Motor neuron (in vitro differentiated cells): ENCODE results near the gene LRRFIP2. TPM values are rescaled to one million over a fixed set of nuclear protein-coding genes. Genes with fewer than 3 reads are reported as not detected.
"Not testable (repeated sequence)": the region's sequence is repeated elsewhere in the genome, so short reads cannot be mapped to it uniquely, and the experiment has no call there.

Experiments used
- ATAC-seq, 8 experiments: fragments of 200-7000 bp; cut with Tn5 transposase; replicated peaks in 6 of 8; 2 replicates each; pipeline ENCODE4 v1.8.0; 2021; ENCODE audit warnings: mild to moderate bottlenecking in 8 of 8, moderate library complexity in 8 of 8
- H3K27ac ChIP-seq, 2 donors: fragments of 250-450 bp; sonication (Bioruptor Pico); 2 replicates each; pipeline ENCODE4 v1.9.0; 2021; ENCODE audit warnings: antibody characterized with exemption in 2 of 2, mild to moderate bottlenecking in 2 of 2, moderate library complexity in 1 of 2
- H3K4me1 ChIP-seq, 2 donors: fragments of 250-450 bp; sonication (Bioruptor Pico); replicated peaks in 1 of 2; 2 replicates each; pipeline ENCODE4 v1.6.1; 2021; ENCODE audit warnings: antibody characterized with exemption in 2 of 2, mild to moderate bottlenecking in 2 of 2, moderate library complexity in 1 of 2
- H3K4me3 ChIP-seq, 5 donors: fragments of 250-450 bp; sonication (Bioruptor Pico); 2 replicates each; pipeline ENCODE4 v1.9.0; 2021; ENCODE audit warnings: antibody characterized with exemption in 5 of 5, mild to moderate bottlenecking in 5 of 5, moderate library complexity in 4 of 5
- WGBS, 10 experiments: fragments of 450-650 bp; shearing (Covaris generic); methylation state at CpG; one replicate each; pipeline ENCODE4 v1.0.0; 2022; 5-methylcytosine and 5-hydroxymethylcytosine counted together
- in situ Hi-C, 9 experiments: fragments of 400-800 bp; cut with MboI; loops; one replicate each; pipeline ENCODE4 v1.15.0; 2021; ENCODE audit warnings: low sequenced_read_pairs in 9 of 9, low pct_unique_long_range_greater_than_20kb in 2 of 9; ENCODE audit not compliant: unreplicated experiment in 9 of 9
- total RNA-seq, 8 experiments: library from RNA; unstranded; fragments of 300-600 nt; gene quantifications; 2 replicates each; pipeline versions ENCODE4 v1.2.3 to v1.2.4, GENCODE V29; 2022

LRRFIP2 gene
- total RNA-seq, 8 experiments from 2014 or later = 29.6 to 57.9 (median 42.7) TPM

DNA sequence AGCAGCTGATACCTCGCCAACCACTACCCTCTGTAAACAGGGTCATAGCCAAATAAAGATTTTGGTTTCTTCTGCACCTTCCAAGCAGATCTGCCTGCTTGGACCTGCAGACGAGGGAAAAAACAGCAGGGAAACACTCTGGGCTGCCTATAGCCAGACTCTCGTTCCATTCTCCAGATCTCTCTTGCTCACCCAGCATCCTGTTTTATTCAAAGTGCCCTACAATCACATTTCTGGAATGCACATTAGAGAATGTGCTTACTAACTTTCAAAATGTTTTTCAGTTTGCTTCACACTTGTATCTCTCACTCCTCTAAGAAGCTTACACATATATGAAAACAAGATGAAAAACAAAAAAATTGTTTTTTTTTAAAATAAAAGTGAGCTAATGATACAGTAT, 109.6 kb downstream of the LRRFIP2 start:
- Histone ChIP-seq H3K4me3 (no peak overlapping the region), H3K27ac (no peak overlapping the region), H3K4me1 (no peaks in the 10 kb centered on the region)
- ATAC-seq = no peak
- in situ Hi-C loops = no loop called here
- WGBS, 10 experiments = 80 to 100% (median 100%) methylated on average over 1 to 2 of the region's 3 CpGs; no CpG with 5 or more reads in 3 of the 10 experiments

DNA sequence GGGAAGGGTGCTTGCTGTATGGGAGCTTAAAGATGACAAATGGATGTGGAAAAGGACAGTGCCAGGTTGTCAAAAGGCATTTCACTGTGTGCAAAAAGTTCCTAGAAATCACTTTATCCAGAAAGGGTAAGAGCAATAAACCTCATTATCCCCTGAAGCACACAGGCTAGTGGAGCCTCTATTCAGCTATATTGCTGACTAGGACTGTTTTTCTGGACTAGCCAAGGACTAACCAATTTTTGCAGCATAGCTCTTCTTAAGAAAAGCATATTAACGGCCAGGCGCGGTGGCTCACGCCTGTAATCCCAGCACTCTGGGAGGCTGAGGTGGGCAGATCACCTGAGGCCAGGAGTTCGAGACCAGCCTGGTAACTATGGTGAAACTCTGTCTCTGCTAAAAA, 116.3 kb downstream of the LRRFIP2 start:
- Histone ChIP-seq H3K27ac (no peak overlapping the region), H3K4me3 (no peak overlapping the region), H3K4me1 (no peaks in the 10 kb centered on the region)
- no peak for ATAC-seq
- WGBS, 10 experiments = 87 to 100% (median 100%) methylated on average over 1 to 4 of the region's 5 CpGs; no CpG with 5 or more reads in 4 of the 10 experiments
- in situ Hi-C loops = no loop called here

DNA sequence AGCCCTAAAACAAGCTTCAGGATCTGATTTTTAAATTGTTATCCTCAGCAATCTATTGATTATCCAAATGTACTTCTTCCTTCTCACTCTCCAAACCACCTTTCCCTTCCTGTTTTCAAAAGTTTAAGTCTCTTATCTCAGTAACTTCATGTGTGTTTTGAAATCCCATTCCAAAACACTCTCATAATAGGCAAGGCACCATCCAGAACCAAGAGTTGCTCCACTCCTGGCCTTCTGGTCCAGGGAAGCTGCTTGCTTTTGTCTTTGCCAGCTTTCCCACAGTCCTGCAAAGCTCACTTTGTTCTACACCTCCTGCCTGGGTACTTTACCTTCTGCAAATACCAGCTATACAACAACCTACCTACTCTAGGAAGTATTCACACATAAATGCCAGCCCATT, 117.6 kb downstream of the LRRFIP2 start:
- H3K27ac ChIP-seq = no peak overlapping the region
- in situ Hi-C loops = no loop called here
- no peak overlapping the region for H3K4me3 ChIP-seq
- H3K4me1 ChIP-seq = no peaks in the 10 kb centered on the region
- no peak for ATAC-seq

DNA sequence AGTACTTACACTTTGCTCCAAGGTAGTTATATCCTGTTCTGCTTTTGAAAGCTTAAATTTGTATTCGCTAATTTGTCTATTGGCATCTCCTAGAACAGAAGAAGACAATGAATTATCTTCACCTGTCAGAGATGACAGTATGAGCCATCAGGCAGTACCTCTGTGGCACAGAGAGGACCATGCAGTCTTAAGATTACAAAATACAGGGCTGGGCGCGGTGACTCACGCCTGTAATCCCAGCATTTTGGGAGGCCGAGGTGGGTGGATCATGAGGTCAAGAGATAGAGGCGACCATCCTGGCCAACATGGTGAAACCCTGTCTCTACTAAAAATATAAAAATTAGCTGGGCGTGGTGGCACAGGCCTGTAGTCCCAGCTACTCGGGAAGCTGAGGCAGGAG, 119.3 kb downstream of the LRRFIP2 start:
- 65 to 100% (median 99%) methylated on average over 1 to 6 of the region's 8 CpGs; no CpG with 5 or more reads in 2 of the 10 experiments for WGBS, 10 experiments
- ATAC-seq, H3K4me3 ChIP-seq, in situ Hi-C loops, H3K4me1 ChIP-seq, H3K27ac ChIP-seq: not testable (repeated sequence)

GRCh38 chr3:37054370-37054769, 120.0 kb downstream of the LRRFIP2 start:
- in situ Hi-C loops = no loop called here
- WGBS, 10 experiments = 11 to 100% (median 71%) methylated on average over 1 to 3 of the region's 3 CpGs; no CpG with 5 or more reads in 1 of the 10 experiments
- Histone ChIP-seq H3K4me3 (no peak overlapping the region), H3K27ac (no peak overlapping the region), H3K4me1 (no peaks in the 10 kb centered on the region)
- peak in 6 of 8 experiments; percentile 38 to 81 (median 56) for ATAC-seq

DNA sequence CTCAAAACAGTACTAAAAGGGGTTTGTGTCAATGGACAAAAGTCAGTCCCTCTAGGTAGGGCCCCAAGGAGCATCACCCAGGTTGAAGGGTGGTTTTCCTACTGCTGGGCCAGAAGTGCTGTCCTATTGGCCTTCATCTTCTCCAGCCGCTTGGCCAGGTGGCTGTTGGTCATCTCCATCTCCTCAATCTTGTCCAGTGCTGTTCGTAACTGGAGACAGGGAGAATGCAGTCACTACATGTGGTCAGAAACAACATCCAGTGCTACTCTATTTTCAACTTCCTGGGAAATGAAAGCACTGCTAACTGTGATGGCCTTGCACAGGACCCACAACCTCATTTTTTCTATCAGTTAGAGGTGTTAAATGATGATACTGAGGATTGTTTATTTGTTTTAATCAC, 120.6 kb downstream of the LRRFIP2 start:
- in situ Hi-C loops = no loop called here
- H3K4me3 ChIP-seq = no peak overlapping the region
- H3K4me1 ChIP-seq = no peaks in the 10 kb centered on the region
- peak in 1 of 8 experiments; percentile 33 for ATAC-seq
- 93 to 100% (median 100%) methylated on average over 1 to 2 of the region's 2 CpGs; no CpG with 5 or more reads in 5 of the 10 experiments for WGBS, 10 experiments
- H3K27ac ChIP-seq = no peak overlapping the region

DNA sequence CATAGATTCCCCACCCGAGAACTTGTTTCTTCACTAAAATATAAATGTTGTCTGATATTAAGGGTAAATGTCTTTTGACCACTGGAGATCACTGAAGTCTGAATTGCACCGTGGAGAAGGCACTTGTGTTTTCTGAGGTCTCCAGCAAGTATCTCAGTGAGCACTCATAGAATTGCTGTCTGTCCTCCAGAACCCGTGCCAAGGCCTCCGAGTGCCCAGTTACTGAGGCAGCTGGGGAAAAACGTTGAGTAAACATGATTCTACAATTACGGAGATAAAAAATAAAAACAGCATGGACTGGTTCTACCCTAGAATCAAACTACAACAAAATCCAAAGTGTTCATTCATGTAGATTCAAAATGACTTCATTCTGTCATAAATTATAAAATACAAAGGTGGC, 121.0 kb downstream of the LRRFIP2 start:
- Histone ChIP-seq H3K4me3 (no peak overlapping the region), H3K27ac (no peak overlapping the region), H3K4me1 (no peaks in the 10 kb centered on the region)
- peak in 1 of 8 experiments; percentile 59 for ATAC-seq
- WGBS, 10 experiments = 34 to 100% (median 88%) methylated on average over 1 to 6 of the region's 6 CpGs
- in situ Hi-C loops = no loop called here

GRCh38 chr3:37052860-37053259, 121.5 kb downstream of the LRRFIP2 start:
- in situ Hi-C loops = no loop called here
- Histone ChIP-seq H3K4me3 (no peak overlapping the region), H3K27ac (no peak overlapping the region), H3K4me1 (no peaks in the 10 kb centered on the region)
- ATAC-seq = no peak

DNA sequence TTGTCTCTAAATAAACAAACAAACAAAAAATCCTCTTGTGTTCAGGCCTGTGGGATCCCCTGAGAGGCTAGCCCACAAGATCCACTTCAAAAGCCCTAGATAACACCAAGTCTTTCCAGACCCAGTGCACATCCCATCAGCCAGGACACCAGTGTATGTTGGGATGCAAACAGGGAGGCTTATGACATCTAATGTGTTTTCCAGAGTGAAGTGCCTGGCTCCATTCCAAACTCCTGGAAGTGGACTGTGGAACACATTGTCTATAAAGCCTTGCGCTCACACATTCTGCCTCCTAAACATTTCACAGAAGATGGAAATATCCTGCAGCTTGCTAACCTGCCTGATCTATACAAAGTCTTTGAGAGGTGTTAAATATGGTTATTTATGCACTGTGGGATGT, 124.1 kb downstream of the LRRFIP2 start:
- in situ Hi-C loops = no loop called here
- ATAC-seq = no peak
- WGBS, 10 experiments = 86 to 100% methylated on average over 1 of the region's 1 CpG; no CpG with 5 or more reads in 8 of the 10 experiments

DNA sequence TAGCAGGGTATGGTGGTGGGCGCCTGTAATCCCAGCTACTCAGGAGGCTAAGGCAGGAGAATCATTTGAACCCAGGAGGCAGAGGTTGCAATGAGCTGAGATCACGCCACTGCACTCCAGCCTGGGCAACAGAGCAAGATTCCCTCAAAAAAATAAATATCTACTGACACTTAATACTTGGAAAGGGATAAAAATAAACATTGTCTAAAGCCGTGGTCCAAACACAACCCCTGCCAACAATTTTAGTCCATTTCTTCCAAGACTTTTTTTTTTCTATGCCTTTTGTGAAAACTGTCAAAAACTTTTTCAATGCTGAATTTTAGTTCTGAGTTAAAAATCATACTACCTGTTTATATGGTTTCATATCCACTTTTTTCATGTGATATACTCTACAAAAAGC, 131.7 kb downstream of the LRRFIP2 start:
- H3K4me1 ChIP-seq, H3K27ac ChIP-seq, ATAC-seq, H3K4me3 ChIP-seq: not testable (repeated sequence)
- 57 to 100% (median 90%) methylated on average over 1 to 3 of the region's 3 CpGs; no CpG with 5 or more reads in 2 of the 10 experiments for WGBS, 10 experiments
- in situ Hi-C loops = loop anchor here in 1 of 9 experiments (25.0 kb wide), 1 partner anchor 170 kb away; no protein-coding TSS in a partner anchor

More for the DNA sequence above, 124.1 kb downstream of the LRRFIP2 start:
- Histone ChIP-seq H3K27ac (no peak overlapping the region), H3K4me3 (no peak overlapping the region), H3K4me1 (no peaks in the 10 kb centered on the region)

GRCh38 chr3:37041546-37042195, 132.7 kb downstream of the LRRFIP2 start:
- H3K4me3 ChIP-seq = no peak overlapping the region
- 40 to 100% (median 92%) methylated on average over 1 of the region's 1 CpG; no CpG with 5 or more reads in 6 of the 10 experiments for WGBS, 10 experiments
- H3K27ac ChIP-seq = no peak overlapping the region
- no peaks in the 10 kb centered on the region for H3K4me1 ChIP-seq
- no peak for ATAC-seq
- in situ Hi-C loops = loop anchor here in 1 of 9 experiments (25.0 kb wide), 1 partner anchor 171 kb away; no protein-coding TSS in a partner anchor

GRCh38 chr3:37040231-37040630, 134.2 kb downstream of the LRRFIP2 start:
- 0 to 100% (median 71%) methylated on average over 1 of the region's 1 CpG; no CpG with 5 or more reads in 5 of the 10 experiments for WGBS, 10 experiments
- no peaks in the 10 kb centered on the region for H3K4me1 ChIP-seq
- H3K27ac ChIP-seq = no peak overlapping the region
- H3K4me3 ChIP-seq = no peak overlapping the region
- no peak for ATAC-seq
- in situ Hi-C loops = loop anchor here in 1 of 9 experiments (25.0 kb wide), 1 partner anchor 172 kb away; no protein-coding TSS in a partner anchor

DNA sequence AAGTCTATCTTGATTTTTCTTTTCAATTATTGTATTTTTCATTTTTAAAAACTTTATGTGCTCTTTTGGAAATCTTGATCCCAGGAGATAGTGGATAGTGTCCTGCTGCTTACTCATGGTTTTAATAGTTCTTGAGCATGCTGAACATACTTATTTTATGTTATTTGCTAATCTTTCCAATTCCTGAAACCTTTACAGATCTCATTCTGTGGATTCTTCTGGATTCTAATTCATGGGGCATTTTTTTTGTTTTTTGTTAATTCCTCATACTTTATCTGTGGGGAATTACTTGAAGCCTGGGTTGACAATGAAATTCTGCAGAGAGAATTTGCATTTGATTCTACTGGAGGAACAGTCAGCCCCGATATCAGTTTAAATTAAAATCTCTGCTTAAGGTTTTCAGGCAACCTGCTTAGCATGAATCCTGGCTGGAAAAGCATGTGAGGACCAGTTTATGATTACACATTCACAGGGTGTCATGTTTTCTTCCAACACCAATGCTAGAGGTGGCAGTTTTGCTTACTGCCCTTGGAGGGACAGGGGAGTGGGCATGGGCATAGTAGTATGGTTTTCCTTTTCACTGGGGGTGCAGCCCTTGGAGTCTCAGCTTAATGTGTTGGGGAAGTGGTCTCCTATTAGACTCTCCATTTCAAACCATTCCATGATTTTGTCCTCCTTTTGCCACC, 135.1 kb downstream of the LRRFIP2 start:
- in situ Hi-C loops = loop anchor here in 1 of 9 experiments (25.0 kb wide), 1 partner anchor 173 kb away; no protein-coding TSS in a partner anchor
- WGBS, 10 experiments = 83 to 100% (median 100%) methylated on average over 1 of the region's 1 CpG; no CpG with 5 or more reads in 2 of the 10 experiments
- Histone ChIP-seq H3K4me3 (no peak overlapping the region), H3K4me1 (no peaks in the 10 kb centered on the region), H3K27ac (no peak overlapping the region)
- ATAC-seq = no peak
